ENCODE results near the gene DHX58.

GRCh38 chr17:42060231-42060630 is 52.3 kb downstream of the DHX58 start:
- TF ChIP-seq REST (IDR thresholded peaks at IDR 0.05; ENCODE audit: low read depth, low read length) (no peak), CTCF (IDR thresholded peaks at IDR 0.05) (no peak), EP300 (IDR thresholded peaks at IDR 0.05; ENCODE audit: borderline replicate concordance in 1 of 2, low read depth in 1 of 2, low read length in 1 of 2) (no peak), POLR2AphosphoS5 (IDR thresholded peaks at IDR 0.05; ENCODE audit: low read depth, low read length) (no peak), USF2 (IDR thresholded peaks at IDR 0.05; ENCODE audit: borderline replicate concordance, low read depth, low read length) (no peak), TAF1 (IDR thresholded peaks at IDR 0.05; ENCODE audit: borderline replicate concordance, low read depth, low read length) (no peak), PBX3 (IDR thresholded peaks at IDR 0.05) (no peak)

Data from SK-N-SH (cell line).